ENCODE data around the gene MAGEC3.

The MAGEC3 gene

DNA sequence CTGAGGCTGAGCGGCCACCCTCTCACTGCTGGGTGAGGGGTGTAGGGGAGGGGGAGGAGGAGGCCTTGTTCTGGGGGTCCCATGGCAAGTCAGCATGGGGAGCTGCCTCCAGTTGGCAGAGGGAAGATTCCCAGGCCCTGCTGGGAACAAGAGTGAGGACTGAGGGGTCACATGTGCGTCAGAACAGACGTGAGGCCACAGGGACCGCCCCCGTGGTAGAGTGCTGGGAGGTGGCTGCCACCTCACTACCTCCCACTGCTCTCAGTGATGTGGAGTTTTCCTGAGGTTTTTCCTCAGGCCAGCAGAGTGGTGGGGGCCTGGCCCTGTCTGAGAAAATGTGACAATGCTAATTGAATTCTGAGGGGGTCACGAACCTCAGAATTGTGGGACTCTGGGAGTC lies 66.1 kb downstream of the MAGEC3 start:
- FAIRE-seq (no peak), DNase-seq (ENCODE audit: insufficient read length, low spot score) (no peak)
- no peak for TF ChIP-seq POLR2A (IDR thresholded peaks at IDR 0.05; ENCODE audit: low read depth, low read length)

DNA sequence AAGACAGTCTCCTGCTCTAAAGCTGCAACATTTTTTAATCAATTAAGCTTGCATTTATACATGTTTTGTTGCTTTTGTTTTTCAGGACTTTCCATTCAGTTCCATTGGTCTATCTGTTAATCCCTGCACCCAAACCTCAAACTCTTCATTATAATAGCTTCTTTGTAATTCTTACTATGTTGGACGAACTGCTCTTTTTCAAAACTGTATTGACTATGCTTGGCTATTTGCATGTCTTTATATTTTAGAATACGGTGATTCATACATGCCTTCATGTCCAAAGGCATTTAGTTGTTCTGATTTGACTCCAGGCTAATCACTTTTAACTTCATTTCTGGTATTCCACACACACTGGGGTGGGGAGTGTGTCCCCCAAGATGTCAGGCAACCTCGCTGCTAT lies 79.7 kb downstream of the MAGEC3 start:
- no peak for FAIRE-seq
- TF ChIP-seq POLR2A (IDR thresholded peaks at IDR 0.05; ENCODE audit: low read depth, low read length): no peak
- DNase-seq (ENCODE audit: insufficient read length, low spot score): no peak

DNA sequence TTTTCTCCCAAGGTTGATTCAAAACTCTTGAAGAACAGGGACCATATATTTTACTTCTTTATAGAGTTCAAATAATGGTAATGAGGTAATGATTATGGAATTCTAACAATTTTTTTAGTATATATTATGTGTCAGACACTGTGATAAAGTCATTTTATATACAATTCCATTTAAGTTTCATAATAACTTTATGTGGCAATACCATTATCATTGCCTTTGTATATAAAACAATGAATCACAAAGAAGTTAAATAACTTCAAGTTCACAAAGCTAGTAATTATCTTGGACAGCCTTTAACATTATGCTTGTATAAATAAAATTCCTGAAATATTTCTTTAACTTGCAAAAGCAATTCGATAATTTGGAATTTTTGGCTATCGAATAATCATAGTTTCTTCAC lies 86.2 kb downstream of the MAGEC3 start:
- DNase-seq (ENCODE audit: insufficient read length, low spot score) (no peak), FAIRE-seq (no peak)
- TF ChIP-seq POLR2A (IDR thresholded peaks at IDR 0.05; ENCODE audit: low read depth, low read length): no peak

DNA sequence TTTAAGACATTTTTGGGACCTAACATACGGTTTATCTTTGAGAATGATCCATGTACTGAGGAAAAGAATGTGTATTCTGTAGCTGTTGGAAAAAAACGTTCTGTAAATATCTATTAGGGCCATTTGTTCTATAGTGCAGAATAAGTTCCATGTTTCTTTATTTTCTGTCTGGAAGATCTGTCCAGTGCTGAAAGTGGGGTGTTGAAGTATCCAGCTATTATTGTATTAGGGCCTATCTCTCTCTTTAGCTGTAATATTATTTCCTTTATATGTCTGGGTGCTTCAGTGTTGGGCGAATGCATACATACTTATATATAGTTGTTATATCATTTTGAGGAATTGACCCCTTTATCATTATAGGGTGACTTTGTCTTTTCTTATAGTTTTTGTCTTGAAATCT lies 90.3 kb downstream of the MAGEC3 start:
- DNase-seq (ENCODE audit: insufficient read length, low spot score) (no peak), FAIRE-seq (no peak)
- no peak for TF ChIP-seq POLR2A (IDR thresholded peaks at IDR 0.05; ENCODE audit: low read depth, low read length)

DNA sequence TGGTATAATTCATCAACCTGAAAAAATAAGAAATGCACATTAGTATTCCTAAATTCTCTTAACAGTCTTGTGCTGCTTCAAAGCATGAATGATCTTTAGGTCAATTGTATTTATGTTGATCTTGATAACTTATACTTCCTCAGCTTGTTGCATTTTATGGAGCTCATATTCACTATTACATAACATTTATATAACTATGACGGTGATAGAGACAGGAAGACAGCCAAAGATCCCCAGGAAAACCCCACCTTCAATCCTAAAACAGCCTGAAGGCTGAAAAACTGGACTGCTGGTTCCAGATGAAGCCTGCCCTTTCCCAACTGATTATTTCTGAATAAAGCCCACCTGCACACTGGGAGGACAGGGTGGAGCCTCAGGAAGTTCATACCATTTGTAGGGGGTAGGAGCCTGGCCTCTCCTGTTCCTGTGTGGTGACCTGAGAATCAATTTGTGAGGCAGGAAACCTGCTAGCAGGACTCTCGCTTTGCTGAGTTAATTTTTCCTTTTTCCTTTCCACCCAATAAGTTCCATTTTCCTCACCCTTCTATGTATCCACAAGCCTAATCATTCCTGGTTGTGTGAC lies 96.0 kb downstream of the MAGEC3 start:
- no peak for TF ChIP-seq POLR2A (IDR thresholded peaks at IDR 0.05; ENCODE audit: low read depth, low read length)
- no peak for FAIRE-seq
- DNase-seq (ENCODE audit: insufficient read length, low spot score): no peak

DNA sequence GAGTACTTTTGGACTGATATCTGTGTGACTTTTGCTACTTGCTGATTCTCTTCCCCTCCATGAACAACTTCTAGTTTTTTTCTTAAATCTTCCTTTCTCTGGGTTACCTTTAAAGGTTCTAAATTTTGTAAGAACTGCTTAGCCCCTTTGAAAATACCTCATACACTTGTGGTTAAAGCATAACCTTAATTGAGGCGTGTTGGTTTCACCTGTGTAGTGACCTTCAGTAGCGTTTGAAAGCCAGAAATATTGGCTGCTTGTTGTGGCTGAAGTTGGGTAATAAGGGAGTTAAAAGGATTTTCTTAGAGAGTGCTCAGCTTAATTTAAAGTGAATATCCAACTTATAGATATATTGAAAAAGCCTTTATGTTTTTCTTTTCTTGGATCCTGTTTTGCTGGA lies 97.5 kb downstream of the MAGEC3 start:
- FAIRE-seq: no peak
- DNase-seq (ENCODE audit: insufficient read length, low spot score): no peak
- no peak for TF ChIP-seq POLR2A (IDR thresholded peaks at IDR 0.05; ENCODE audit: low read depth, low read length)

DNA sequence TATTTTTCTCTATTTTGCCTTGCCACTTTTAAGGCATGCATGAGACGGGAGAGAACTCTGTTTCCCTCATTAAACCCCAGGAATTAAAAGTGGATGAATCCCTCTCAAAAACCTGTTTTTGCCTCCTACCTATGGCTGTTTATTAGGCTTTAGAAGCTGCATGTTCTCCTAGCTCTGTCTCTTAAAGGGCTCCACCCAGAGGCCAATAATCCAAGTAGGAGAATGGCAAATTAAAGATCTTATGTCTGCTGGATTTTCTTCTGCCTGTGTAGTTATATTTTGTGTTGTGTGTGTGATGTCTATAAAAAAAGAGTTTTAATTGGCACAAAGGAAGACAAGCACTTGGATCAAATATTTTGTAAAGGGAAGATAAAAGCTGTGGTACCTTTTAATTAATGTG lies 98.0 kb downstream of the MAGEC3 start:
- no peak for FAIRE-seq
- no peak for DNase-seq (ENCODE audit: insufficient read length, low spot score)
- no peak for TF ChIP-seq POLR2A (IDR thresholded peaks at IDR 0.05; ENCODE audit: low read depth, low read length)

DNA sequence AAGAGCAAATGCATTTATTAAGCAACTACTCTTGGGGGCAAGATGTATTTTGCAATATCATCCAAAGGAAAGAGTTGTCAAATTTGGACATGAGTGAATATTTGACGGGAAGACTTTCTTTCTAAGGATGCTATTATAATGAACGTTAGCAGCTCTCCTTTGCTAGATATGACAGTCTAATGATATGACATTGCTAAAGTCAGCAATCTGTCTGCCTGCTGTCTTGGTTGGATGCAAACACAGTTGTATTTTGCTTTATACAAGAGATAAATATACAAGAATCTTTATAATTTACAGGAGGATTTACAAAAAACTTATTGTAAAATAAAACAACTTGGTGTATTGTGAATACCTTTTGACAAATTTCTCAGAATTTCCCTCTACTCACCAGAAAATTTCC lies 103.1 kb downstream of the MAGEC3 start:
- FAIRE-seq: no peak
- DNase-seq (ENCODE audit: insufficient read length, low spot score): no peak
- no peak for TF ChIP-seq POLR2A (IDR thresholded peaks at IDR 0.05; ENCODE audit: low read depth, low read length)

DNA sequence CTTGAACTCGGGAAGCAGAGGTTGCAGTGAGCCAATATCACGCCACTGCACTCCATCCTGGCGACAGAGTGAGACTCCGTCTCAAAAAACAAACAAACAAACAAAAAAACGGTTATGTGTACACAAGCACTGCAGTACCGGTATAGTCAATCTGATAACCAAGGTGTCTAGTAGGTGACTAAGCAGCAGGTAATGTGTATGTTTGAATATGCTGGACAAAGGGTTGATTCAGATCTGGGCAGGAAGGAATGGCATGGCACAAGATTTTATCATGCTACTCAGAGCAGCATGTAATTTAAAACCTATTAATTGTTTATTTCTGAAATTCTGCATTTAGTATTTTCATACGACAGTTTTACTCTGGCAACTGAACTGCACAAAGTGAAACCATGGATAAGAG lies 107.3 kb downstream of the MAGEC3 start:
- DNase-seq (ENCODE audit: insufficient read length, low spot score): no peak
- no peak for TF ChIP-seq POLR2A (IDR thresholded peaks at IDR 0.05; ENCODE audit: low read depth, low read length)
- FAIRE-seq: no peak

DNA sequence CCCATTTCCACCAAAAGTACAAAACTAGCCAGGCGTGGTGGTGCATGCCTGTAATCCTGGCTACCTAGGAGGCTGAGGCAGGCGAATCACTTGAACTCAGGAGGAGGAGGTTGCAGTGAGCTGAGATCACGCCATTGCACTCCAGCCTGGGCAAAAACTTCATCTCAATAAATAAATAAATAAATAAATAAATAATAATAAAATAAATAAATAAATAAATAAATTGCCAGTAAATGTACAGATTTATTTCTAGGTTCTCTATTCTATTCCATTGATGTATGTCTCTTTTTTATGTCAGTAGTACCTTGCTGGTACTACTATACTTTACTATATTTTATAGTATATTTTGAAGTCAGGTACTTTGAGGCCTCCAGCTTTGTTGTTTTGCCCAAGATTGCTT lies 109.2 kb downstream of the MAGEC3 start:
- FAIRE-seq (no peak), DNase-seq (ENCODE audit: insufficient read length, low spot score) (no peak)
- TF ChIP-seq POLR2A (IDR thresholded peaks at IDR 0.05; ENCODE audit: low read depth, low read length): no peak

All from H54 (cell line).